Measurements from ENCODE around the gene DDAH1.

DDAH1 gene

GRCh38 chr1:85323770-85324169 is 141.2 kb downstream of the DDAH1 start:
- no peak for DNase-seq

- DNase-seq, result no peak
Measured at GRCh38 chr1:85322655-85323054, 142.3 kb downstream of the DDAH1 start.

DNA sequence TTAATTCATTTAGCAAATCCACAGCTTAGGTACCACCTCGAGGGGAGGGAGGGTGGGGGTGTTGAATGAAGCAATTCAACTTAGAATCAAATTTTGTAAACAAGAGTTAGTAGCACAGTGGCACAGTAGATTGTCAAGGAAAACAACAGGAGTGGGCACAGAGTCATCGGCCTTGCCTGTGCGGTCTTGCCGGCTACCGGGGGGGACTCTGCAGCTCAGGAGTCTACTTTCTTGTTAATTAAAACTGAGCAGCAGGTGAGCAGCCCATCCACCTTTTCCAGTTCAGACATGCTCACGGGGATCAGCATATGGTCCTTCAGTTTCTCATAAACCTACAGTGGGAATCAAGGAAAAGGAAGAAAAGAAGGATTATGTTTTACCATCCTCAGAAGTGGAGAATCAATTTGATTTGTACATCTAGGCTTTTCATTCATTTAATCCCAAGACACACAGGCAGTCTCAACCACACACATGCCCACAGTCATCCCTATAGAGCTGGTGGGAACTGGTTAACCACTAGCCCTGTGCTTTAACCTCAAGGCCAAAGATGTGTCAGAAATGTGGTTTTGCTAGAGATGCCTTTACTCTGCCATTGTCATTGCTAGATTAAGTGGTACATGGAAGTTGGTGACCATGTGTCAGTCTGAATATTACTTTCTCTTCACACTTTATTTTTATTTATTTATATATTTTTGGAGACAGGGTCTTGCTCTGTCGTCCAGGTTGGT is 143.6 kb downstream of the DDAH1 start:
- no peak for DNase-seq

DNA sequence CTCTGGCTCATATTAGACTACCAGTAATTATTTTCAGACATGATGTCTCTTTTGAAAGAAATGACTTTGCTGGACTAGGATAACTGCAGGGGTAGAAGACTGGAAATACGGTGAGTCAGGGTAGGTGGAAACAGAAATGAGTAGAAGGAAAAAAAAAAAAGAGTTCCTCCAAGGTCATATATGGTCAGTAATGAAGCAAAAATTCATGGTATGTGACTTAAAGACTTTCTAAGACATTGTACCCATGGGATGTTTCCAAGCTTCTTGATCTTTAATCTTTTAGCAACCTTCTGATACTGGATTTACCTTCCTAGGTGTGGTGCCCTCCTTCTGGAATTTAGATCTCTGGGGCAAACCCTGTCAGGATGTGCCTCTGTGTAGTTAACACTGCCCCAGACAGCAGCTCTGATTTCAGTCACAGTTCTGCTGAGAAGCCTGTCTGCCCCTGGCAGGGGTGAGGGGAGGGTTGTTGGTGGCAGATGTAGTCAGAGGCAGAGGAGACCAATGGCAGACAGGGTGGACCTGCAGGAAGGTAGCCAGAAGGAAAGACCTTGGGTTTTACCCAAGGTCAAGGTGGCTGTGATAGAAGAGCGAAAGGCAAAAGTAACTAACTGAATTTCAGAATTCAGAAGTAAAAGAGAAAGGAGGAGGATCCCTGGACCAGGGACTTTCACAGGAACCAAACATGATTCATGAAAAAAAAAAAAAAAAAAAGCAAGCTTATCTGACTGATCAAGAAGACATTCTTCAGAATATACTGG is 144.4 kb downstream of the DDAH1 start:
- no peak for DNase-seq

- no peak for DNase-seq
Measured at GRCh38 chr1:85319931-85320330, 145.0 kb downstream of the DDAH1 start.

DNA sequence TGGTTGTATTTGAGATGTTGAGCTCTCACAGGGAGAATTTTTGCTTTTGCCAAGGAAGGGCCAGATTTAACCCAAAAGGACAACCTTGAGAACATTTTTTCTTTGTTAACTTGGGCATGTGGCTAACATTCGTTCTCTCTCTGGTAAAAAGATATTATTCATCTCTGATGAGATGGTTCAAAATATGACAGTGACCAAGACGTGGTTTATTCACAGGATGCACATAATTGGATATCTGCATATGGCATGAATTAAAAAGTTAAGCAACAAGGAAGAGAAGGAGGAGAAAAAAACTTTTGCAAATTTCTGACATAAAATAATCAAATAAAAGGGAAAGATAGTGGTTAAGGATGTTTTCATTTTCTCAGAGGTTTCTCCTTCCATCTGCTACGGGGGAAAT is 145.5 kb downstream of the DDAH1 start:
- DNase-seq, result no peak

- DNase-seq, result no peak
Measured at GRCh38 chr1:85318217-85318616, 146.7 kb downstream of the DDAH1 start.

DNA sequence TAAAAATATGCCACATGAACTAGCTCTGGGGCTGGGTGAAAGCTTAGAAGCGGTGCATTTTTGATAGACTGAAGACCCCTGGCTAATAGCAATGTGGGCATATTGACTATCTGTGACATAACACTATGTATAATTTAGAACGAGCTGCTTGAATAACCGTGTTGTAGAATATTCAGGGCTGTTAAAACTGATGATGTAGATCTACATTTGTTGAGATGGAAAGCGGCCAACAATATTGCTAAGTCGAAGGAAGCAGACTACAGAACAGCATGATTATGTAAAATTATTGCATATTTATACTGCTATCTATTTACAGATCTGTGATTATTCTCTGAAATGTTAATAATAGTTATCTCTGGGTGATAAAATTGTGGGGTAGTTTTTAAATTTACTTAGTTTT is 147.4 kb downstream of the DDAH1 start:
- DNase-seq, result no peak

DNA sequence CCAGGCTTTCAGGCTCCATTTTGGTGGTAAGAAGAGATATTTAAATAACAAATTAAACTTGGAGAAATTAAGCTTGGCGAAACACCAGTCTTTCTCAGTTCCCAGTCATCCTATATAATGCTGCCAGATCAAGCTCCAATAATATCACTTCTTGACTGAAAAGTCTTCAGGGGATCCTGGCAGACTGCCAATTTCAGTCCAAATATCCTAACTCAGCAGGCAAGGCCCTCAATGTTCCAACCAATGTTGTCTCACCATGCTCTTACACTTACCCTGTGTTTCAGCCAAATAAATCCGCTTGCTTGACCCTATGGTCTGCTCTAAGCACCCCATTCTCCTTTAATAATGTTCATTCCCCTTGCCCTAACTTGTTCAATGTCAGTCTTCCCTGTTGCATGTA is 148.6 kb downstream of the DDAH1 start:
- DNase-seq, result no peak

DNA sequence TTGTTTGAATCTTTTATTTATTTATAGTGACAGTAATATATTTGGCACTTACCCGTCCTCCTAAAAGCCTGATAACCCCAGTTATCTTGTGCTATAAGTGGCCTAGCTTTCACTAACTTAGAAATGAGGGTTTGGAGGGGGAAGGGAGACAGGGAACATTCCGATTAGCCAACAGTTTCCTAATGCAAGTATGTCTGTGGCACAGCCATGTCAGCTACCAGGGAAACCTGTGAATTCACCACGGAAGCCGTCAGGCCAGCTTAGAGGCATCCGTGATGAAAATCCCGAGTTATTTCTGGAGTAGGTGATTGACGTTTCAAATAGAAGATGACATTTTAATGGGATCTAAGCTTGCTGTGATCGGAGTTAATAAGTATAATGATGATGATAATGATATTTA is 149.2 kb downstream of the DDAH1 start:
- DNase-seq, result no peak

DNA sequence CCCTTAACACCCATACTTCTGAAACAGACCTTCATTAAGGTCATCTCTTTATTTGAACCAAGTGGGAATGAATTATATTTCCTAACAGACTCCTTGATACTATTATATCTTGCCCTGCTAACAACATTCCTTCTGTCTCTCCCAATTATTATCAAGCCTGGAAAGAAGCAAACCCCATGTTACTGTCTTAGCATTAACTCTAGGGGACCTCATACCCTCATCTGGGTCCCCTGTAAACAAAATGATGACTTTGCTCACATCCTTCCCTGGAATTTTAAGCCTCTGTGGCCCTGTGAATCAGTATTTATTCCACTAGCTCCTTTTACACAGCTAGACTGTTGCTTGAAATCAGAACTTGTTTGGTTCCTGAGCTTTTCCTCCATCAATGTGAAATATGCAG is 150.2 kb downstream of the DDAH1 start:
- DNase-seq, result no peak

DNA sequence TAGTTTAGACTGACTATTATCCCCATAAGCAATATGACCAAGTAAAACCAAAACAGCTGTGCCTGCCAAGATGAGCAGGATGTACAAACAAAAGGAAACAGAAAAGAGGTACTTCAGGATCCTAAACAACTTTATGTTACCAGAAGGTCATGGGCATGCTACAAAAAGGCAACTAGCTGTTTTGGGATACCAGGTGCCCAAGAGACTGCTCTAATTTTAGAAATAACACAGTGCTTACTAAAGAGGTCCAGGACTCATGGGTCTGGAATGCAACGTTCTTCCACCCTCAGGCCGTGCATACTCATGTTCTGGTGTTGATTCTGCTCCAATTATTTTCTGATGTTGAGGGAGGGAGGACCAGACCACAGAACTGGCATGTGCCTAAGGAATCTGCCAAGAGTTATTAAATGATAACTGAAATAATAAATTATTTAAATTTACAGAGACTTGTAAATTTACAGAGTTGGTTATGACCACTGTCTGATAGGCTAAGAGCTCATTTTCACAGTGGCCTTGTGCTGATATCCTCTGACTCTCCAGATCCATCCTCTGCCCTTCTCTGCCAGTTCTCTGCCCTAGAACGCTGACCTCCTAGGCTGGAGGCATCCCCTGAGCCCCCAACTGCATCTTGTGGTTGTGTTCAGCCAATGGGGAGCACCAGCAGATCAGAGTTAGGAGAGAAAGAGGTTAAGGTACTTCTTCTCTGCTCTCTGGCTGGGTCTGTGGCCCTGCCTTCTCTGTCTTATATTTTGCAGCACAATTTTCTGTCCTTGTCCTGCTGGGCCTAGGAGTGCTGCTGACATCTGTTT is 150.9 kb downstream of the DDAH1 start:
- DNase-seq, result no peak

DNA sequence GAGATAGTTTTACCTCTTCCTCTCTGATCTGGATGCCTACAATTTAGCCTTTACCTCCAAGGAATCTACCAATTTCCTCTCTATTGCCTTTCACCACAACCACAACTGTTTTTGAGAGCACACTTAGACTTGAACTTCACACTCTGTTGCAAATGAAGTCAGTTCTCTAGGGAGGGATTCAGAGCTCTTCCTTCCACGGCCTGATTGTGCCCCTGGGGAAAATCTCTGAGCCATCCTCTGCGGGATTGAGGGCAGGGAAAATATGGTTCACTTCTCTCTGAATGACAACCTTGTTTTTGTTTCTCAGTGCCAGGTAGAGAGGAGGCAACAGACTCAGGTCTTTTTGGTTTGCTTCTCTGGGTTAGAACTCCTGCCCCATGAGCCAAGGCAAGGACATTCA is 153.1 kb downstream of the DDAH1 start:
- DNase-seq, result no peak

DNA sequence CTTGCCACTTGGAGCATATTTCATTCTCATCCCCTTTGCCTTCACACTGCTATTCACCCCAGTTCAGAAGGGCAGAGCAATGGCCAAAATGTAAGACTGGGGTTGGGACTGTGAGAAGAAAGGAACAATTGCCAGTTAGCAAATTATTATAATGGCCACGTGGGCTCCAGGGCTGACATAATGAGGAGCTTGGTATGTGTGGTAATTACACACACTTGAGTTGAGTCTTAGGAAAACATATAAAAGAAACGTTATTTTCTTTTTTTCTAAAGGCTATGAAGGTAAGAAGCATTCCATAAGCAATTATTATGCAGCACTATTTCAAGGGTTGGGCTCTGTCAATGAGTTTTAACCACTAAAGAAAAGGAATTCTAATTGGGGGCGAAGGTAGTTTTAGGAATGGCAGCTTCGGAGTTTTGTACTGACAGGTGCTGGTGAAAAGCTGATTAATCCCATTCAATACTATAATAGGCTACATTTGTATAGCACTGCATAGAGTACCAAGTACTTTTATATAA is 156.1 kb downstream of the DDAH1 start:
- DNase-seq, result no peak

DNA sequence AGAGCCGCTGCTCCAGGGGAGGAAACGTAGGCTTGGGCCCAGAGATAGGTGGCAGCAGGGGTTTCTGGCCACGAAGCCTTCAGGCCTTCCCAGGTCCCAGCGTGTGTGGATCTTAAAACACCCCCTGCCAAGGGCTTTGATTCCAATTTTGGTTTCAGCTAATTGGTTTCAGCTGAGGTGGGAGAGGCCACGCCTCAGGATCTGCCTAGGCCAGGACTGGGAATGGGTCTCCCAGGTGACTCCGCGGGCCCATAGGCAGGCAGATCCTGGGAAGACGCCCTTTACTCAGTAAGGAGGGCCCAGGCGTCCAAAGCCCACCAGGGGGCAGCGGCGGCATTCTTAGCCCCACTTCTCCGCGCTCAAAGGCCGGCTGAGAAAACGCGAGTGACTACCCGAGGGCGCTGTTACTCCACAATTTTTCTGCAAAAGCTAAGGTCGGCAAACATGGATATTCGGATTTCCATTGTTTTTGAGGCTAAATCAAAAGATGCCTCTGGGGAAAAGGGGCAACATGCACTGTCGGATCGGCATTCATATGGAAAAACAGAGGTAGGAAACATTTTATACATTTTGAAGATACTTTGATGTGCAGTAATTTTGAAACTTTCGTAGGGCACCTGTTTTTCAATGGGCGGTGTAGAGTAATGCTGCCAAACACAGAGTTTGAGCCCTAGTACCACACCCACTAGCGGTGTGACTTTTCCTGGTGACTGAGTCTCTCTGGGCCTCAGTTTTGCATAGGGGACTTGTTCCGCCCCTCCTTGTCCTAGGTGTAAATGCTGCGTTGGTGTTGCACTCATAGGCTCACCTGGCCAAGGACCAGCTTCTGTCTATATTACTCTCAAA is 156.7 kb downstream of the DDAH1 start:
- peak; percentile 86 for DNase-seq

DNA sequence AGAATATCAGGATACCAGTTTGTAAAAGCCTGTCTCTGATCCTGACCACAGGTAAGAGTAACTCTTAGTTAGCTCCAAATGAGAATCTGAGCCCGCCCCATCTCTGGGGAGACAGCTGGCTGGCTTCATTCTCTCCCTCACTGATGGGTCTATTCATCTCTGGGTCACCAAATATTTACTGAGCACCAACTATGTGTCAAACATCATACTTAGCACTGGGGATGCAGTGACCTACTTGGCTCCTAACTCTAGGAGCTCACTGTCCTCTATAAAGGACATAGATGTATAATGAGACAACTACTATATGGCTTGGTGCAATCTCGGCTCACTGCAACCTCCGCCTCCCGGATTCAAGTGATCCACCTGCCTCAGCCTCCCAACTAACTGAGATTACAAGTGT is 158.7 kb downstream of the DDAH1 start:
- no peak for DNase-seq

- DNase-seq, result no peak
Measured at GRCh38 chr1:85303440-85304162, 161.4 kb downstream of the DDAH1 start.

DNA sequence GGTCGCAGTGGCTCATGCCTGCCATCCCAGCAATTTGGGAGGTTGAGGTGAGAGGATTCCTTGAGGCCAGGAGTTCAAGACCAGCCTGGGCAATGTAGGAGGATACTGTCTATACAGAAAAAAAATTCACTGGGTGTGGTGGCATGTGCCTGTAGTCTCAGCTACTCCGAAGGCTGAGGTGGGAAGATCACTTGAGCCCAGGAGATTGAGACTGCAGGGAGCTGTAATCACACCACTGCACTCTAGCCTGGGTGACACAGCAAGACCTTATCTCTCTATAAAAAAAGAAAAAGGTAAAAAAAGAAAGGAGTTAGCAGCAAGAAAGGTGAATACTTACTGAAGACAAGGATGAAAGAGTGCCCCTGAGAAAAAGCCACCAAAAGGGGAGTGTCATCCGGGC is 164.8 kb downstream of the DDAH1 start:
- no peak for DNase-seq

DNA sequence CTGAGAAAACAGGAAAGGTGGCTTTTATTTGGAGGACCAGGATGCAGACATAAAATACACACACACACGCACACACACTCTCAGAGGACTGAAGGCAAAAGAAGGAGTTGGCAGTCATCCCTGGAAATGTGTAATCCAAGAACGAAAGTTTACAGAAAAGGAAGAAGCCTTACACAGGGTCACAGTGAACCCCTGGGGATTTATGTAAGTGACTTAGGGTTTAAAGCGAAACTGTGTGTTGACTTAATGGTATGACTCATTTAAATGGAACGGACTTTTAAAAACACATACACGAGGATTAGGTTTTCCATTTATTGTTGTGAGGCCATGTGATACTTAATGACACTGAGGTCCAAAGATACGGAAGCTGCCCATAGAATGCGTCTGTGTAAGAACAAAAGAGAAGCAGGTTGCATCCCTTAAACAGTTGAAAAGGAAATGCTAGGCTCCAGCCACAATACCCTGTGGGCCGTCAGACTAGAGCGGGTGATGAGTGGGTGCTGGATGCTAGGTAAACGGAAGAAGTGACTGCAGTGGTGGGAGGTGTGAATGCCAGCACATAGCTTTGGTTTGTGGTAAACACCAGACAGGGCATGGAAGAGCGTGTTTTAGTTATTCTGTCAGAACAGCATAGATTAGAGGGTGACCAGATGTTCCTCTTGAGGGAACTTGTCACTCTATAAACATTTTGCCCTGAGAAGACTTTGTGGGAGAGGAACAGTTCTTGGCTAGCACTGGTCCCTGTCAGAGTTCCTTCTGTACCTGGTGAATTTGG is 166.9 kb downstream of the DDAH1 start:
- DNase-seq, result peak; percentile 80

GRCh38 chr1:85297538-85297854 is 167.5 kb downstream of the DDAH1 start:
- no peak for DNase-seq

DNA sequence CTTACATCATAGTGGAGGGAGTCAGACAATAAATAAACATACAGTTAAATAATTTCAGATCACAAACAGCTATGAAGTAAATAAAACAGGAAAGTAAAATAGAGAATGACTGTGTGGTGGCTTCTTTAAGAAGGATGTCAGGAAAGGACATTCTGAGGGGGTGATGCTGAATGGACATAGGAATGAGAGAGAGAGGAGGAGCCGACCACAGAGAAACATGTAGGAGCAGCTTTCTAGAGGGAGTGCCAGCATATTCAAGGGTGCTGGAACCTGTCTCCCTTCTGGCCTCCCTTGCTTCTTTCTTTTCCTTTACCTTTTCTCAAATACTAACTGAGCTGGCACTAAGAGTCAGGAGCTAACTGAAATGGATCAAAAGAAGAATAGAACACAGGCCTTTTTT is 168.0 kb downstream of the DDAH1 start:
- DNase-seq, result no peak
